GM19397 (cell line): ENCODE data around the gene CDH4.

Experiments
- ATAC-seq: cut with Tn5 transposase; IDR thresholded peaks from one replicate; pipeline ENCODE4 v1.9.1; 2021; ENCODE audit warnings: mild to moderate bottlenecking, moderate library complexity; ENCODE audit not compliant: unreplicated experiment

The CDH4 gene

DNA sequence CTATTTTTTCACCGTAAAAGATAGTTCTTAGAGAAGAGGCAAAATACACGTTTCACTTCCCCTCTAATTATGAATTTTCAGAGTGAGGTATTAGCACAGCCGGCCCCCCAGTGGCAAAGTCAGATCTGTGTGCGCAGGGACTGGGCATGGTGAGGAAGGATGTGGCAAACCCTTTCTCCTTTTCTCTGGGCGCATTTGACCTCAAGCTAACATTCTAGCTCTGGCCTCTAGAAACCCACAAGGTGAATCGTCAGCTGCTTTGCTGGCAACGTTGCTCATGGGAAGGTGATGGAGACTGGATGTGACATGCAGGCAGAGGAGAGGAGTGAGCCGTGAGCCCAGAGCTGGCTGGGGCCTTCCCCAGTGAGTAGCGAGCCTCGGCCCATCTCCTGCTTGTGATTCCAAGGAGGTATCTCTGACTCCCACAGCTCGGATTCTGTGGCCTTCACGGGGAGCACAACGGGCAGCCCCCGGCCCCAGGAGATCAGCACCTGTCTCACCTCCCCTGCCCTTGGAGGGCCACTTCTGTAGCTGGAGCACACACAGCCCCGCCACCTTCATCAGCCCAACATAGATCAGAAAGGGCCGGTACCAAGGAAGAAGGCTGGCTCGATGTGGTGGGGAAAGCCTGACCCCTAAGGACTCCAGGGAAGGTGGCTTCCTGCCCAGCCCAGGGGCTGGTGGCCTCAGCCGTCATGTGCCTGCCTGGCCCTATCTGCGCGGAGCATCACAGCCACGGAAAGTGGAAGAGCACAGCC, 660.8 kb downstream of the CDH4 start:
- ATAC-seq, result no peak

DNA sequence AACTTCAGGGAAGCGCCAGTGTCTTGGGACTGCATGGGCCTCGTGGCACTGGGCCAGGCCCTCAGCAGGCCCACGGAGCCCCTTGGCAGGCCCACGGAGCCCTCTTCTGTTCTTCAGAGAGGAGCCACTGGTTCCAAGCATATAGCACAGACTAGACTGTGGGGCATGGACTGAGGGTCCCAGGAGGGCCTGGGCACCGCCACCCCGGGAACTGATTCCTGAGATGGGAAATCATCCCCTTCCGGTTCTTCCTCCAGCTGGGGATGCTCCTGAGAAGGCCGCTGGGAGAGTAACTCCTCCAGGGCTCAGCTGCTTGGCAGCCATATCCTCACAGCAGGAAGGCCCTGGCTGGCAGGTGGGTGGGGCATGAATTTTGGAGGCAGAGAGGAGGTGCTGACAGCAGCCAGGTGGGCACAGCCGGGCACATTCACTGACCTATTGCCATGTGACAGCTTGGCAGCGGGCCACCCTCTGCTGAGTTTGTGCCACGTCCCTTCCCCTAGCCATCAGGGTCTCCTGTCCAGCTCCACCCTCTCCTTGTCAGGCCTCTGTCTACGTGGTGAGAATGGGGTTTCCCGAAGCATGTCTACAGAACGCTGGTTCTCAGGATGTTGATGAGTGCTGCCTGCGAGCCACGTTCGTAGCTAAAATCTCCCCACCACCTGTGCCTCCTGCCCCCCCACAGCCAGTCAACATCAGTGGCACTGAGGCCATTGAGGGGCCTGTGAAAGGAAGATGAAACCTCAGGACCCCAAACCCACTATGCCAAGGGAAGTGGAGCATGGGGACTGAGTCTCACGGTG, 661.6 kb downstream of the CDH4 start:
- no peak for ATAC-seq

DNA sequence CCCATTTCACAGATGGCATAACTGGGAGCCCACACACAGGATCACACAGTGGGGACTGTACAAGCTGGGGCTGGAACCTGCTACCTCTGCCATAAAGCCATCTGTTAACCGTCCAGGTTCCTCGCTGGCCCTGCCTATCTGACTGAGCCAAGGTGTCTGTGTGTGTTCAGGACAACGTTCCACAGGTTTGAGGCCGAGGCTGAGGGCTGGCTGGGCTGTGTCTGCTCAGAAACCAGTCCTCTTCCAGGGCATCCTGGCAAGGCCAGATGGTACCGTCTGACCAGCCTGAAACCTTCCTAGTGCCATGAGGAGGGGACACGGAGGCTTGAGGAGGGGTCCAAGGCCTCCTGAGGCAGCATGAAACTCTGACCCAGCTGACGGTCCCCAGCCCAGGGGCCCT, 663.0 kb downstream of the CDH4 start:
- ATAC-seq, result no peak

DNA sequence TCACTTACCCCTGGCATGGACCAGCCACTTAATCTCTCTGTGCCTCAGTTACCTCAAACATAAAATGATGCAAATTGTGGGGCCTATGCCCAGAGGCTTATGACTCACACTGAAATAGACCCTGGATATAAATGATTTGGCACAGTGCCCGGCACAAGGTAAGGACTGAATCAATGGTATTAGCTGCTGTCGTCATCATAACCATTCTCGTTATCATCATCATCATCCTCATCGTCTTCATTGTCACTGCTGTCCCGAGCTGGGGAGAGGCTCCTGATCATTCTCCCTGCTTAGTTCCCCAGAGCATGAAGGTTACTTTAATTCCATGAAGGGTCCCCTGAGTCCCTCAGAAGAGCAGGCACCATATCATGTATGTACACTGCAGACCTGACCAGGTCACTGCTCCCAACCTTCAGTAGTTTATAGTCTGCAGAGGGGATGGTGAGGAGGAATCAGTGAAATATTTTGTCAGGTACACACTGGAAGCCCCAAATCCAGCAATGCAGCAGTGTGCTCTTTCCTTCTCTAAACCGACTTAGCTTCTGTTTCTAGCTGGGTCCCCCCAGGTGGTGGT, 664.3 kb downstream of the CDH4 start:
- no peak for ATAC-seq

DNA sequence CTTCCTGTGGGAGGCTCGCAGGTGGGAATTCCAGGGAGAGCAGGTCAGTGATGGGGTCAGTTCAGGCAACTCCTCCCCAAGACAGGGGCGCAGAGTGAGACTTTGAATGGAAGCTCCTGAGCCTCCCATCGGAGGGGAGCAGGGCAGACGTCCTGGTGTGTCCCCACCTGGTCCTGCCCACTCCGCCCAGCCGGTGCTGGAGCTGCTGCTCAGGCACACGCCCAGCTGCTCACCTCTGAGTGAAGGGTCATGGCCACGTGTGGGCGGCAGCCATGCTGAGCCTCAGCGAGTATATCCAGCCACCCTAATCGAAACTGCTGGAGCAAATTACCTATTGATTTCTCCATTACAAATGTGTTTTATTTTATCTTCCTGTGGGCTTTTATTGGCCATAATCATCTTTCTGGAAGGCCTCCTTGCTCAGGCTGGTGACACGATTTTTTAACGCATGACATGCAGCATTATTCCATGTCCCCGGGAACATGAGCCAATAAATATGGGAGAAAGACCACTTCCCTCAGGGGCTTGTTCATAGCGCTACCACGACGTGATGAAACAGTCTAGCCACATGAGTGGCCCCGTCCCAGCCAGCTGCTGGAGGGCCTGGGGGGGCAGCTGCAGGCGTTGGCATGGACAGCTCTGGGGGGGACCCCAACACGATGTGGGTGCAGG, 665.5 kb downstream of the CDH4 start:
- no peak for ATAC-seq

DNA sequence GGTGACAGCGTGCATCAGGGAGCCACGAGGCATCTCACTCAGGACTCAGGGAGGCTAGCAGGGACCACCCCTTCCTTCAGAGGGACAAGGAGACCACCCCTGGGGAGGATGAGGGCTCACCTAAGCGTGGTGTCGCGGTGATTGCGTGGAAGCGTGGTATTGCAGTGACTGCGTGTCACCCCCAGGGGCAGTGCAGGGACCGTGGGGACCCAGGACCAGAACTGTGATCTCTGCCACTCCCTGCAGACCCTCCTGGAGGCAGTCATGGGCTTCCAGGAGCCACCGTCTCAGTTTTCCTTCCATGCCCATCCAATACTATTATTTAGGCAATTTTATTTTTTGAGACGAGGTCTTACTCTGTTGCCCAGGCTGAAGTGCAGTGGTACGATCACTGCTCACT, 666.5 kb downstream of the CDH4 start:
- ATAC-seq, result no peak

DNA sequence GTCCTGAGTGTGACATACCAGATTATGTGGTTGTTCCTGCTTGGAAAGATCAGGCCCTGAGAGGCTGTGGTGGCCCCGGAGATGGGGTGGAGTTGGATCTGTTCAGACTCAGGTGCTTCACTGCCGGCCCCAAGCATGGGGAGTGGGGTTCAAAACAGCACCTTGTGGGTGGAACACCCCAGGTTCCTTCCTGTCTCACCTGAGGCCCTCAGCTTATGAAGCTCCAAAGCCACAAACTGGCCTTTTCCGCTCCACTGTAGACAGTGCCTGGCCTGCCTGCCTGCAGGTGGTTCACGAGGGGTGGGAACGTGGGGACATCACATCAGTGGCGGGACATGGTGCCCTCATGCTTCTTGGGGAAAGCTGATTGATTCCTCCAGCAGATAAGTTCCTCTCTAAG, 667.2 kb downstream of the CDH4 start:
- no peak for ATAC-seq

DNA sequence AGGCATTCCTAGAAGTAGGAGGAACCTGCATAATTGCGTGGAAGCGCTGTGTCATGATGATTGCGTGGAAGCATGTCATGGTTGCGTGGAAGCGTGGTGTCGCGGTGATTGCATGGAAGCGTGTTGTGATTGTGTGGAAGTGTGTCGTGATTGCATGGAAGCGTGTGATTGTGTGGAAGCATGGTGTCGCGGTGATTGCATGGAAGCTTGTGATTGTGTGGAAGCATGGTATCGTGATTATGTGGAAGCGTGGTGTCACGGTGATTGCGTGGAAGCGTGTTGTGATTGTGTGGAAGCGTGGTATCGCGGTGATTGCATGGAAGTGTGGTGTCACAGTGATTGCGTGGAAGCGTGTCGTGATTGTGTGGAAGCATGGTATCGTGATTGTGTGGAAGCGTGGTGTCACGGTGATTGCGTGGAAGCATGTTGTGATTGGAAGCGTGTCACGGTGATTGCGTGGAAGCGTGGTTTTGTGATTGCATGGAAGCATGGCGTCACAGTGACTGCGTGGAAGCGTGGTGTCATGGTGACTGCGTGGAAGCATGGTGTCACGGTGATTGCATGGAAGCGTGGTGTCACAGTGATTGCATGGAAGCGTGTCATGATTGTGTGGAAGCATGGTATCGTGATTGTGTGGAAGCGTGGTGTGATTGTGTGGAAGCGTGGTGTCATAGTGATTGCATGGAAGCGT, 667.8 kb downstream of the CDH4 start:
- no peak for ATAC-seq

DNA sequence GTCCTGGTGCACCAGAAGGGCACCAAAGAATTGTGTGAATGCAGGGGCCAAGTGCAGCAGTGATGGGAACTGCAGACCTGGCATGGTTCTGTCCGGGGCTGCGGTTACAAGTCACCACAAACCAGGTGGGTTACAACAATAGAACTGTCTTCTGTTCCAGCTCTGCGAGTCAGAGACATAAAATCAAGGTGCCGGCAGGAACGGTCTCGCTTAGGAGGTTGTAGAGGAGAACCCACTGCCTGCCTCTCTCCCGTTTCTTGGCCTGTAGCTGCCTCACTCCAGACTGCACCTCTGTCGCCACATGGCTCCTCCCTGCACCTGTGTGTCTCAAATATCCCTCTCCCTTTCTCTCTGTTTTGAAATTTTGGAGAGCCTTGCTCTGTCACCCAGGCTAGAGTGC, 670.4 kb downstream of the CDH4 start:
- no peak for ATAC-seq

DNA sequence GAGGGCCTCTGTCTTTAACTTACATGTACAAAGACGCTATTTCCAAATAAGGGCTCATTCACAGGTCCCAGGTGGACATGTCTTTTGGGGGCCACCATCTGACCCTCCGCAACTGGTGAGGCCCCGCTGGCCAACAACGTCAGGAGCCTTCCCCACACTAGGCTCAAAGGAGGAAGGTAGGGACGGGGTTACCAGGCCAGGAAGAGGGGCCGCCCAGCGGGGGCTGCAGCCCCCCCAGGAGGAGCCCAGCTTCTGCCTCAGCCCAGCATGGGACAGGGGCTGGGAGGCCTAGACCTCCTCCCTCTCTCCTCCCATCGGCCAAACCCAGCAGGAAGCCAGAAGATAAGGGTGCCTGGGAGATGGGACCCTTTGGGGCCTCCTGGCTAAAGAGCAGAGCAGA, 670.9 kb downstream of the CDH4 start:
- no peak for ATAC-seq

DNA sequence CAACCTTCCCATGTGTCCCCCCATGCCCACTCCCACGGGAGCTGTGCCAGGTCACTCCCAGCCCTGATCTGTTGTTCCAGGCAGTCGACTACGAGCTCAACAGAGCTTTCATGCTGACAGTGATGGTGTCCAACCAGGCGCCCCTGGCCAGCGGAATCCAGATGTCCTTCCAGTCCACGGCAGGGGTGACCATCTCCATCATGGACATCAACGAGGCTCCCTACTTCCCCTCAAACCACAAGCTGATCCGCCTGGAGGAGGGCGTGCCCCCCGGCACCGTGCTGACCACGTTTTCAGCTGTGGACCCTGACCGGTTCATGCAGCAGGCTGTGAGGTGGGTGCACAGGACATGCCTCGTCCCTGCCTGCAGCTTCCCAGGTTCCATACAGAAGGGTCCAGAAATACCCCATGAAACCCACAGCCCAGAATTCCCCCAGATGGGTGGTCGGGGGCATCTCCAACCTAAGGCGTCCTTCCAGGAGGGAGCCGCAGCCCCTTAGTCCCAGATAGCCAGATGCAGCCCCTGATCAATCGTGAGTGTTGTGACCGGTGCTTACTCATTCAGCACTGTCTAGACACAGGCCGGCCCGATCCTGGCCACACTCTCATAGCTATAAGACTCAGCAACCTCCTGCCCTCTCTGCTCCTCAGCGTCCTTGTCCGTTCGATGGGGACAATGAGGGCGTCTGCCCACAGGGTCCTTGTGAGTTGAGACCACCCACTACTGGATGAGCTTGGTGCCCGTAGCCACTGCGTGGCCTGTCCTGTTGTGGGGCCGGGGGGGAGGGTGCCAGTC, 671.5 kb downstream of the CDH4 start:
- no peak for ATAC-seq

DNA sequence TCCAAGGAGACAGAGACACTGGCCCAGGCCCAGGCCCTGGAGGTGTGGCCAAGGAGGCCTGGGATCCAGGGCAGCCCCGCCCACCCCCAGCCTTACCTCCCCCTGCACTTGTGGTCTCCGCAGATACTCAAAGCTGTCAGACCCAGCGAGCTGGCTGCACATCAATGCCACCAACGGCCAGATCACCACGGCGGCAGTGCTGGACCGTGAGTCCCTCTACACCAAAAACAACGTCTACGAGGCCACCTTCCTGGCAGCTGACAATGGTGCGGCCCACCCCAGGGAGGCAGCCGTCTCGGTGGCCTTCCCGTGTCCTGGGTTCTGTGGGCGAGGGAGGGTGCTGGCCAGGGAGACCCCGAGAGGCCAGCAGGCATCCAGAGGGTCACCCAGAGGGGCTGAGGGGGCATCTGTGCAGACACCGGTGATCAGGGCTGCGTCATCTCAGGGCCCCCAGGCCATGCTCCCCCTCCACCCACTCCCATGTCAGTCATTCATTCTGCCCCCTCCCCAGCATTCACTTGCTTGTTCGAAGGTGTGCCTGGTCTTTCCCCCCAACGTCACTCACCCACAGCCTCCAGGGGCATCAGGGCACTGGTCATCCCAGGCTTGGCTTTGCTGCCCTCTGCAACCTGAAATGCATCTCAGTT, 672.3 kb downstream of the CDH4 start:
- no peak for ATAC-seq

DNA sequence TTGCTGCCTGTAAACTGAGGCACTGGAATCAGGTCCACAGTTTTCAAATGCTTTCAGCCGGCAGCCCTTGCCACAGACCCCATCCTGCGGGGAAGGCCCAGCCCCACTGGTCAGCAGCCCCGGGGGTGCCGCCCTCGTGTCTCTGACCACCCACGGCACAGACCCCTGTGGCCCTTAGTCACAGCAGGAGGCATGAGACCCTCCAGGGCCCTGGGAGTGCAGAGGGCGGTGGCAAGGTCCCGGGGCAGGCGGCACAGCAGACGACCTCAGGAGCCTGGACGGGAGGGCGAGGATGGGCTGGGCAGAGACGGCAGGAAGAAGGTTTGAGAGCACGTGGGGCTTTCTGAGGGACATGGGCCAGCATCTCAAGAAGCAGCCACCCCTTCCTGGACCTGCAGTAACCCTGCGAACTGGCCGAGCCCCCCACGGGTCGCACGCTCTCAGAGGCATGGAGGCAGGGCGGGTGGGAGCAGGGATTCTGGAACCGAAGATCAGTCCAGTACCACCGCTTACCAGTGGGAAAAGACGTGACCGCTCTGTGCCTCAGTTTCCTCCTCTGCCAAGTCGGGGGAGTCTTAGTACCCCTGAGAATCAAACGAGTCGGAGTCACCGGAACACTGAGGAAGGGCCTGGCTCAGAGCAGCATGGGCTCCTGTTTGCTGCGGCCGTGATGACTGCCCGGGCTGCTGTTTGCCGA, 672.9 kb downstream of the CDH4 start:
- no peak for ATAC-seq

DNA sequence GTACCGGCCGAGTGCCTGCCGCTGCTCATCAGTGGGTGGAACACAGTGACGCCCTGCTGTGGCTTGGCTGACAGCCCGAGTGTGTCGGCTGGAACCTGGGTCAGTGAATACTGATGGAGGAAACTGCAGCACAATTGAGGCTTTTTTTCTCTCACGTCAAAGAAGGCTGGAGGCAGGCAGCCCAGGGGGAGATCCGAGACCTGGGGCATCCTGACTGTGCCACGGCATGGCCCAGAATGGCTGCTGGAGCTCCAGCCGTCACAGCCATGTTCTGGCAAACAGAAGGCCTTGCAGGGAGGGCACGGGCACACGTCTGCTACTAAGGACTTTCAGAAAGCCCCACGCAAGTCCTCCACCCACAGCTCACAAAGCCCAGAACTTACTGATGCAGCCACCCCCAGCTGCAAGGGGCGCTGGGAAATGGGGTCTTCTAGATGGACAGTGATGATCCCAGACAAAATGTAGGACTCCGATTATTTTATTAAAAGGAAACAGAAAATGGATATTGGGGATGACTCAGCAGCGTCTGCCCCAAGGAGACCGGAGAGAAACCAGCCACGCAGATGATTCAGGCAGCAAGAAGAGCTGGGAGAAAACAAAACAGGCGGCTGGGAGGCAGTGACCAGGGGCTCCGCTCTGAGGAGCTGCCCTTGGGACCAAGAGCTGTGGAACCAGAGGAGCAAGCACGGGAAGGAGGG, 673.6 kb downstream of the CDH4 start:
- no peak for ATAC-seq

DNA sequence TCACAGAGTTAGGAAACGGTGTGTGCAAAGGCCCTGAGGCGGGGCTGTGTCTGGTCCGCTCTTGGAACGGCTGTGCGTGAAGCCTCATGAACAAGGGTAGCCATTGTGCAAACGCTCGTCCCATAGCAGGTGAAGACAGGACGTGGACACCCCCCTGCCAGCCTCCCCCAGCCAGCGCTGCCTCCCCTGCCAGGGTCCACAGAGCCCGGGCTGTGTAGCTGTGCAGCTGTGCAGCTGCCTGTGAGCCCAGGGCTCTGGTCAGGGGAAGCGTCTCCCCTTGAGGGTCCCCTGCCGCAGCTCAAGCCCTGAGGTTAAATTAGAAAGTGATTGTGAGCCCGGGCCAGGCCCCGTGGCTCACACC, 674.2 kb downstream of the CDH4 start:
- no peak for ATAC-seq

DNA sequence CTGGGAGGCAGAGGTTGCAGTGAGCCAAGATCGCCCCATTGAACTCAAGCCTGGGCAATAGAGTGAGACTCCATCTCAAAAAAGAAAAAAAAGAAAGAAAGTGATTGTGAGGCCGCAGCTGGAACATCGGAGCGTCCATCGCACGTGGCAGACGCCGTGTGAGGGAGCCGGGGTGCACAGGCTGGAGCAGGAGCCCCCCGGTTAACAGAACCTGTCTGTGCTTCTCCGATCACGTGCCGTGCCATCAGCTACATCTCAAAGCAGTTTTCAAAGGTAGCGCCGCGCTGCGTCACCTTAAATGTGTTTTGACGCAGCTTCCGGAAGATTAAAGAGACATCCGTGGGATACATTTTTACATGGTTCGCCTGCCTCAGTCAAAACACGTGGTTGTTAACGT, 674.7 kb downstream of the CDH4 start:
- no peak for ATAC-seq

DNA sequence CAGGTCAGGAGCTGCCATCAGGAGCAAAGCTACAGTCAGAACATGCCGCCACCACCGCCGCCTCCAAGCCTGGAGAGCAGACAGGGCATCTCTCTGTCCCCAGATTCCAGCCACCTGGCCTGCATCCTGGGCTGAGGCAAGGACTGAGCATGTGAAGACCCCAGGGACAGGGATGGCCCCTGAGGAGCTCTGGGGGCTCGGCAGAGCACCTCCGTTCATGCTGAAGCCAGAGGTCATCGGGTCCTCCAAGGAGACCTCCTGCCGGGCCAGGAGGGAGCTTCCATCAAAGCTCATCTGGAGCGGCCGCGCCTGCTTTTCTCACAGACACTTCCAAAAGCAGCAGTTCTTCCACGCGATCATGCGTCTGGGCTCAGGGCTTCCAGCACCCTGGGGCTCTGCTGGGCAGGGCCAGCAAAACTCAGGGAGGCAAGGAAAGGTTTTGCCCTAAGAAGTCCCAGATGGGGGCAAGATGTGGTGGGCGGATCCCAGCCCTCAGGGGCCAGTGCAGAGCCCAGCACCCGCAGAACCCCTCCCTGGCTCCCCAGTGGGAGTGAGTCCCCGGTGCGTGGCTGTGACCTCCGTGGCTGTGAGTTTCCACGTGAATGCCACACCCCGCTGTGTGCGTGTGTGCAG, 675.2 kb downstream of the CDH4 start:
- ATAC-seq, result no peak
